ENCODE results near the gene NPHS2.
"Not testable (repeated sequence)": the region's sequence is repeated elsewhere in the genome, so short reads cannot be mapped to it uniquely, and the experiment has no call there.

The NPHS2 gene

GRCh38 chr1:179545321-179545720 is 30.4 kb downstream of the NPHS2 start:
- DNase-seq: no peak

- DNase-seq: no peak
Measured at GRCh38 chr1:179541774-179542173, 34.0 kb downstream of the NPHS2 start.

GRCh38 chr1:179530352-179530751 is 45.4 kb downstream of the NPHS2 start:
- DNase-seq: no peak

GRCh38 chr1:179529482-179530195 is 46.1 kb downstream of the NPHS2 start:
- no peak for DNase-seq

- not testable (repeated sequence) for DNase-seq
Measured at GRCh38 chr1:179518544-179518943, 57.2 kb downstream of the NPHS2 start.

- no peak for DNase-seq
Measured at GRCh38 chr1:179516976-179517705, 58.6 kb downstream of the NPHS2 start.

GRCh38 chr1:179510038-179510437 is 65.7 kb downstream of the NPHS2 start:
- DNase-seq: no peak

GRCh38 chr1:179509384-179509783 is 66.4 kb downstream of the NPHS2 start:
- DNase-seq: no peak

GRCh38 chr1:179506199-179506598 is 69.5 kb downstream of the NPHS2 start:
- no peak for DNase-seq

All from hematopoietic multipotent progenitor cell treated with erythropoietin and hydrocortisone succinate and interleukin-3 and kit ligand, for 8 days (in vitro differentiated cells).